HG03196 (cell line): ENCODE measurements around the gene GRAMD2B.
"Not testable (repeated sequence)": the region's sequence is repeated elsewhere in the genome, so short reads cannot be mapped to it uniquely, and the experiment has no call there.

ENCODE experiments used
- ATAC-seq: cut with Tn5 transposase; IDR thresholded peaks from one replicate; pipeline ENCODE4 v1.9.1; 2021; ENCODE audit not compliant: unreplicated experiment

The GRAMD2B gene

DNA sequence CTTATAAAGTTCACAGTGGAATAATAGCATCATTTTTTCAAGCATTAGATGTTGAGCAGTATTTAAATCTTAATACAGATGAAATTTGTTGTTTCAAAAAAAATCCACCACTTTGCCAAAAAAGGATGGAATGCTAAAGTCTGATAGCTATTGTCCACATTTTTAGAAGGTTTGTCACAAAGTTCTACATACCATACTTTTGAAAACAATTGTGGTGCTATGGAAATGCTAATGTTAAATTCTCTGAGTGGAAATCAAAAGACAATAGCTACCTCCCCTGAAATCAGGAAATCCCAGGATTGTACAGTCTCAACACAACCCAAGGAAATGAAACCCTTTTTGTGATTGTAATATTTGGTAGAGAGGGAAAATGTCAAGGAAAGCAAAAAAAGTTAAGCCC, 19.3 kb upstream of the GRAMD2B start:
- ATAC-seq: no peak

DNA sequence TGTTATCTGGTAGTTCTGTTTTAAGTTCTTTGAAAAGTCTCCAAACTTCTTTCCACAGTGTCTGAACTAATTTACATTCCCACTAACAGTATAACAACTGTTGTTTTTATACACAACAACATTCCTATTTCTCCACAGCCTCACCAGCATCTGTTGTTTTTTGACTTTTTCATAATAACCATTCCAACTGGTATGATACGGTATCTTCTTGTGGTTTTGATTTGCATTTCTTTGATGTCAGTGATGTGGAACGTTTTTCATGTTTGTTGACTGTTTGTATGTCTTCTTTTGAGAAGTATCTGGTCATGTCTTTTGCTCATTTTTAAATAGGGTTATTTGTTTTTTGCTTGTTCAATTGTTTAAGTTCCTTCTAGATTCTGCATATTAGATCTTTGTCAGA, 12.6 kb upstream of the GRAMD2B start:
- ATAC-seq: no peak

DNA sequence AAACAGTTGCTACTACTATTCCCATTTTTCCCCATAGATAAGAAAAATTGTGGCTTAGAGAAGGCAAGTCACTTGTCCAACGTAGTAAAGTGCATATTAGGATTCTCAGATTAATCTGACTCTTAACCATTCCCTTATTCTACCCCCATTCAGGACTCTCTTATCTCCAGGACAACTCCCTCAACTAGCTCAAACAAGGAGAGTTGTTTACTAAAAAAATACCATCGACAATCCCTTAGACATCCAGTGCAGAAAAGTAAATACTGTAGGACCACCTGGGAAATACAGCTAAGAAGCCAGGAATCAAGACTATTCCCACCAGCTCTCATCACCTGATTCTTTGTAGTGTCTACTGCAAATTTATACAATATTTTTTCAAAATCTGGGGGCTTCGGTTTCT, 9.4 kb upstream of the GRAMD2B start:
- no peak for ATAC-seq

DNA sequence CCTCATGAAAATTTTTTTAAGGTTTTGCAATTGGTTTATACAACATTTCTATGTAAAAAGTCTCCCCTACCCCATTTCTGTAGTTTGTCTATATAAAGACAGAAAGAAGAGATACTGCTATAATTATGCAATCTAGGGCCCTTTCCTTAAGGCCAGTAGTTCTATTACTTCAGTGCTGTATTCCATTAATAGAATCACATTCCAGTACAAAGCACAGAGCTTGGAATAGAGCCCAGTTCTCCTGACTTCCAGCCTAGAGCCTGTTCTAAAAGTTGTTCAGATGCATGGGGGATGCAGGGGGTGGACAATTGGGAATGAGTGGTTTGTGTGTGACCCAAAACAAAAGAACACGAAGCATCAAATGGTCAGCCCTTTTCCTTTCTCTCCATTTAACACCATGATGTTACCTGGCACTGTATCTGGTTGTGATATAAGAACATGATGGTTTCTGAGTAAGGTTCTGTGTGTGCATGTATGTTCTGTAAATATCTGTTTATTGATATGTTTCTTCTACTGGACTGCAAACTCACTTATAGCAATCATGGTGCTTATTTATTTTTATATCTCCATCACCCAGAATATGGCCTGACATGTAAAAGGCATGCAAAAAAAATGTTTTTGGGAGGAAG, 8.2 kb upstream of the GRAMD2B start:
- no peak for ATAC-seq

DNA sequence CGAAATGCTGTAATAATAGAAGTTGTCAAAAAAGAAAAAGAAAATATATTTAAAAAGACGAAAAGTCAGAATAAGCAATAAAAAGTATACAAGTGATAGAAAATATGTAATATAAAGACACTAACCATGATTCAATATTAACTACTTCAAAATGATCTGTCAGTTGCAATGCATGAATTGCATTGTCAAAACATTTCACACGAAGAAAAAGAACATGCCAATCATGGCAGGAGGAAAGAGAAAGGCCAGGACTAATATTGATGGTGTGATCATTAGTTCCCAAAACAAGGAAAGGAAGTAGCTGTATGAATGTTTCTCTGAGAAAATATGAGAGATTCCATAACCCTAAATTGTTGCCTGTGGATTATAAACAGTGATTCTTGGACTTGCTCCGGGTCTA, 7.4 kb upstream of the GRAMD2B start:
- no peak for ATAC-seq

DNA sequence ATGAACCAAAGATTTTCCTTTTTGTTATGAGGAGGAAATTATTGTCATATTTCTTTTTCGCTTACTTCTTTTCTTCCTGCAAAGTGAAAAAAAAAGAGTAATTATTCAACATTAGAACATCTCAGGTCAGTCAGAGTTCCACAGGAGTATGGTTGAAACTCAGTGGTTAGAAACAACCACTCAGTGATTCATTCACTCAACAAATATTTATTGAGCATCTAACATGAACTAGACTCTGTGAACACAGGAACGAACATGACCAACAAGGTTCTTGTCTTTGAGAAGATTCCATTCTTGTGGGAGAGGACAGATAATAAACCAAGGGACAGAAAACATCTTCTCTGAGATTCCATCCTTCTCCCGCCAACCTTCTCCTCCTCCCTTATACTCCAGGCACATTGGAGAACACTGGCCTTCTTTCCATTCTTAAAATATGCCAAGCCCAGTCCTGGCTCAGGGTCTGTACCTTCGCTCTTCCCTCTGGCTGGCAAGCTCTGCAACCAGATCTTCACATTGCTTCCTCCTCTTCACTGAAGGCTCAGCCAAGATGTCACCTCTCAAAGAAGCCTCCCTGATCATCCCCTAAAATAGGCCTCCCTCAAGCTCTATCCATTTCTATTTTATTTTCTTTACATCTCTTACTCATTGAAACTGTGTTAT, 6.8 kb upstream of the GRAMD2B start:
- ATAC-seq: no peak

DNA sequence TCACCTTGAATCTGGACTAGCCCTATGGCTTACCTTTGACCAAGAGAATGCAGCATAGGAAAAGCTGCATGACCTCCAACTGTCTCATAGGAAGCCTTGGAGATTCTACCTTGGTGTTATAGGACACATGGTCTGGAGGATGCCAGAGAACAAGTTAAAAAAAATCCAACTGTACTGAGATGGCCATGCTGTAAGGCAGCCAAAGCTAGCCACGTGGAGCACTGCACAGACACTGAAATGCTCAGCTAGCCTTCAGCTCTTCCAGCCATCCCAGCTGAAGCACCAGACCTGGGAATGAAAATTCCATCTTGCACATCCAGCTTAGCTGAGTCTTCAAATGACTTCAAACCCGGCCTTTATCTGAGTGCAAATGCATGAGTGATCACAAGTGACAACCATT, 6.0 kb upstream of the GRAMD2B start:
- ATAC-seq: no peak

DNA sequence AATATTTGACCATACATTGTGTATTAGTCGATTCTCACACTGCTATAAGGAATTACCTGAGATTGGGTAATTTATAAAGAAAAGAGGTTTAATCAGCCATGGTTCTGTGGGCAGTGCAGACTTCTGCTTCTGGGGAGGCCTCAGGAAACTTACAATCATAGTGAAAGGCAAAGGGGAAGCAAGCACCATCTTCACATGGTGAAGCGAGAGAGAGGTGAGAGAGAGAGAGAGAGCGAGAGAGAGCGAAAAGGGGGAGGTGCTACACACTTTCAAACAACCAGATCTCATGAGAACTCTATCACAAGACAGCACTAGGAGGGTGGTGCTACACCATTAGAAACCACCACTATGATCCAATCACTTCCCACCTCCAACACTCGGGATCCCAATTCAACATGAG, 4.1 kb upstream of the GRAMD2B start:
- ATAC-seq: no peak

DNA sequence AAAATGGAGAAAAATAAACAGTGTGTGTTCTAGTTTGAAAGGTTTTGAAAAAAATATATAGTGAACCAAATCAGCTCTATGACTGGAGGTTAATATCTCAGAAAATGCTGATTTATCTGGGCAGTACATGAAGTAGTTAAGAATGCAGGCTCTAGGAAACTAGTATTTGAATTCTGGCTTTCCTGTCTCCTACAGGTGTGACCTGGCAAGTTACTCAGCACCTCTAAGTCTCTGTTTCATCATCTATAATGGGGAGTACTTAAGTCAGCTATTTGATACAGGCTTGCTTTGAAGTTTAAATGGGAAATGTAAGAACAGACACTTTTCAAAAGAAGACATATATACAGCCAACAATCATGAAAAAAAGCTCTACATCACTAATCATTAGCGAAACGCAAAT, 5.2 kb downstream of the GRAMD2B start:
- ATAC-seq: no peak

DNA sequence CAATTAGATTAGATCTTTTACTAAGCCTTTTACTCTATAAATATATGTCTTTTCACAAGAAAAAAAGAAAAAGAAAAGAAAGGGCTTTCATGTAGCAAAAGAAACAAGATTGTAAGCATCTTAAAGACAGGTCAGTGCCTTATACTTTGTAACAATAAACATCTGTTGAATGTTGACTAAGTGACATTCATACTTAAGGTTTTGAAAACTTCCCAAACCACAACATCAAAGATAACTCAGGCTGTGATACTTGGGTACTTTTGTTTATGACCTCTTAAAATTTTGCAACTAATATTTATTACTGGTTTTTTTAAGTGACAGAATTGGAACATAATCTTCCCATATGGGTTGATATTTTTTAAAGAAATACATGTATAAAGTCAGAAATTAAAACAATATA, 7.4 kb downstream of the GRAMD2B start:
- ATAC-seq: no peak

DNA sequence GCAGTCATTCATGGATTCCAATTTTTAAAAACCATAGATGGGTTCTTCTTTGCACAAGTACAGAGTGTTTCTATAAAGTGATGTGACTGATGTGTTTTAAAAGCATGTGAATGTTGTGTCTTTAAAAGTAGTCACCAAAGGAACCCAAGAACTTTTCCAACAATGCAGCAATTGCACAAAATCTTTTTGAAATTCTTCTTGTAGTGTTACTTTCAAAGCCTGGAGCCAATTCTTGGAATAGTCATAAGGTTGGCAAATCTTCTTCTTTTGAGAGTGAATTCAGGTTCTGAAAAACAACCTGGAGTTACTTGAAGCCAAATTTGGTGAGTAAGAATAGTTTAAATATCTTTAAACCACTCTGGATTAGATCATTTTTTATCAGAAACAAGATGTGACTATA, 10.5 kb downstream of the GRAMD2B start:
- ATAC-seq: no peak

DNA sequence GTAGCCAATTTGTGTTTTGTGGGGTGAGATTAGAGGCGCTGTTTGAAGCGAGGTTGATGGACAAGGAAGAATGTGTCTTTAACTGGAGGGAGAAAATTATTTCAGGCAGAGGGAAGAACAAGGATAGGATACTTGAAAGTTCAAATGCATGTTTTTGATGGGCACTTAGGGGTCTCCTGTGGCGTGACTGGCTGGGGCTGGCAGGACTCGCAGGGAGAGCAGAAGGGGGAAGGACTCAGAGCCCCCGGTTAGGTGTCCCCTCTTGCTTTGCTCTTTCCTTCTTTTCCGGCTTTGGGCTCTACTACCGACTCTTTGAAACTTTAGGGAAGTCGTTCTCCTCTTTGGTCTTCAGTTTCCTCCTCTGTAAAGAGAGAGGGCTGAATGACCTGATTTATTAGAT, 12.1 kb downstream of the GRAMD2B start:
- ATAC-seq: no peak

DNA sequence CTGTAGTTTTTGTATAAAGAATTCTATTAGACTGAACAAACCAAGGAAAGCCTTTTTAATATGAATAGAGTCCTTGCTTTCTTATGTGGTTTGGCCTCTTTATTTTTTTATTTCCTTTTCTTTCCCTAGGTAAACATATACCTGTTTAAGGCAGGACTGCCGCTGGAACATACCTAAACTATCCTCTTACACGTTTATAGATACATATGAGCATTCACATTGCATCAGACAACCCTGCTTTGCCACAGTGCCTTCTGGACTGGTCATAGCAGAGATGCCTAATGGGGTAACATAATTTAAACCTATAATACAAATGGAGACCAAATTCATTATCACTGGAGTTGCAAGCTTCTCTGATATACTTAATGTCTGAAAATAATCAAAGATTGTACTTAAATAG, 12.5 kb downstream of the GRAMD2B start:
- no peak for ATAC-seq

DNA sequence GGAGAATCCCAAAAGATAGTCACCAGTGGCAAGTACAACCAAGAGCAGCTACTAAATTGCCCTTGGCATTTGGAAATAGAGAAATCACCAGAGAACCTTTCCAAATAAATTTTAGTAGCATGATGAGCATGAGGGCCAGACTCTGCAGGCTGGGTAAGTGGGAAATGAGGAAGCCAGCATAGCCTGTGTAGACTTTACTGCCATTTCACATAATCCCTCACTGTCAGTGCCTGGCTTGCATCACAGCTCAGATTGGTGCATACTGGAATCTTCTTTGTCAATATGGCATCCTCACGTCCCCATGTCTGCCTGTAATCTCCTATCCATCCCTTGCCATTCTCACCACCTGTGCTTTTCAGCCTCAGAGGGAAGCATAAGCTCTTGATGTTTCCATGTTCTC, 14.5 kb downstream of the GRAMD2B start:
- ATAC-seq: no peak

DNA sequence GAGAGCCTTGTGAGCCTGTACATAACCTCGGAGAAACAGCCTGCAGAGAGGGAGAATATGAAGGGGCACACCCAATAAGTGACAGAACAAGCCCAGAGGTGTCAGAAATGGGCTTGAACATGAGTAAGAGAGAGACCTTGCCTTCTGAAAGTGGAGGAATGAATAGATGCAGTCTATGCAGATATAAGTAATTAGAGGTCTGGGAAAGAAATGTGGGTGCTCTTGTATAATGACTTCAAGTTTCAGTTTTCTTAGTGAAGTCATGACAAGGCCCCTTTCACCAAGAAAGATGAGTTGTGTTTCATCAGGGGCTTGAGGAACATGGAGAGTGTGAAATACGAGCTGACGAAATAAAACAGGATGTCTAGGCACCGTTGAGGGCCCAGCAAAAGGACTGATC, 15.1 kb downstream of the GRAMD2B start:
- peak; percentile 71 for ATAC-seq

DNA sequence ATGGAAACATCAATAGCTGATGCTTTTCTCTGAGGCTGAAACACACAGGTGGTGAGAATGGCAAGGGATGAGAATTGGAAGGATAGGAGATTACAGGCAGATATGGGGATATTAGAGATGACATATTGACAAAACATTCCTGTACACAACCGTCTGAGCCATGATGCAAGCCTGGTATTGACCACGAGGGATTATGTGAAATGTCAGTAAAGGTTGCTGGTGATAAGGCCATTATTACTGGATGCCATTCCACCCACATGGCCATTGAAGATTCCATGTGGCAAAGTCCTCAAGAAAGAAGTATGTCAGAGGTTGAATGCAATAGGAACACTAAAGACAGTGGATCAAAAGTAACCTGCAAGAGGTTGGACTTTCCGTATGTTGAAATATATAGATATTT, 15.7 kb downstream of the GRAMD2B start:
- ATAC-seq: no peak

DNA sequence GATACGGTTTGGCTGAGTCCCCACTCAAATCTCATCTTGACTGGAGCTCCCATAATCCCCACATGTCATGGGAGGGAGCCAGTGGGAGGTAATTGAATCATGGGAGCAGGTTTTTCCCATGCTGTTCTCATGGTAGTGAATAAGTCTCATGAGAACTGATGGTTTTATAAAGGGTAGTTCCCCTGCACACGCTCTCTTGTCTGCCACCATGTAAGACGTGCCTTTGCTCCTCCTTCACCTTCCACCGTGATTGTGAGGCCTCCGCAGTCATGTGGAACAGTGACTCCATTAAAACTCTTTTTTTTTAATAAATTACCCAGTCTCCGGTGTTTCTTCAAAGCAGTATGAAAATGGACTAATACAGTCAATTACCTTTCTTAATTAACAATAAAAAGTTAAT, 16.5 kb downstream of the GRAMD2B start:
- ATAC-seq: not testable (repeated sequence)

DNA sequence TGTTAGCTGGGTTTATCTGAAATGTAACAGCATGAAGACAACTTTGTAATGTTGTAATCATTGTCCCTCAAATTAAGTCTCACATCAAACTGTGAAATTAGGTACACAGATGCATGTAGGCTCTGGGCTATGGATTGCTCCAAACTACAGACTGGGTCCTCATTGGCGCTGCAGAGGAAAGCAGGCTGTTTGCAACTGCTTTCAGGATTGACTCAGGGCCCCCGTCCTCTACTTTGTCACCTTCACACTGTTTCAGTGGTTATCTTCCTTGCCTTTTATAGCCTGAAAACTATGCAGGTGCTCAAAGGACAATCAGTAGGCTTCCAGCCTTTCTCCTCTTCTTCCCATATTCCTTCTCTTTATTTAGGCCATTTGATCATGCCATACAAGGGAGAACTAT, 18.0 kb downstream of the GRAMD2B start:
- ATAC-seq: no peak

DNA sequence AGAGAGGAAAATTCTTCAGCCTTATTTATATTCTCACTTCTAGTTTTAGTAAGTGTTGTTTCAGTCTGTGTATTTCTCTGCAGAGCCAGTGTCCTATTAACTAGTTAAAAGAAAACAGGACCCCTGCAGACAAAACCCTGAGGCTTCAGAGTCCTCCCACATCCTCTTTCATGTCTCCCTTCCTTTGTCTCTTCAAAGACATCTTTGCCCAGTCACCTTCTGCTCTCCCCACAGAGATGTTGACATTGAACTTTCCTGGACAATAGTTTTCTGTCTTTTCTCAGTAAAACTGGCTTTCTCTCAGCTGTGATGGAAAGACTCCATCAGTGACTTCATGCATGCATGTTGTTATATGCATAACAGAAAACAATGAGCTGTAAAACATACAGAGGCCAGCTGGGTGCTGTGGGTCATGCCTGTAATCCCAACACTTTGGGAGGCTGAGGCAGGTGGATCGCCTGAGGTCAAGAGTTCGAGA, 20.2 kb downstream of the GRAMD2B start:
- peak; percentile 87 for ATAC-seq

DNA sequence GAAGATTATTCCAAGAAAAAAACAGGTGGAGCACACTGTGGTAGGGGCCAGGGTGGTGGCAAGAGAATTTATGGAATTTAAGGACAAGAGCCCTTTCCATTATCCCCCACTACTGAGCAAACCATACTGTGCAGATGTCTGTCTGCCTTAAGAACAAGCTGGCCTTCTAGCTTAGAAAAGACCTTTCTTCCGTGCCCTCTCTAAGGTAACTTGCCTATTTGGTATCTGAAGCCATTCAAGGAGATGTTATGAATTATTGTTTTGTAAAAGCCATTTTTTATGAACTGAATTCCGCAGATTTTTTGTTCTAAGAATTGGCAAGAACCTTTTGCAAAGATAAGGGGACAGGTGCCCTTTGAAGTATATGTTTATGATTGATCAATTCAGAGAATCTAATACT, 20.9 kb downstream of the GRAMD2B start:
- ATAC-seq: no peak

DNA sequence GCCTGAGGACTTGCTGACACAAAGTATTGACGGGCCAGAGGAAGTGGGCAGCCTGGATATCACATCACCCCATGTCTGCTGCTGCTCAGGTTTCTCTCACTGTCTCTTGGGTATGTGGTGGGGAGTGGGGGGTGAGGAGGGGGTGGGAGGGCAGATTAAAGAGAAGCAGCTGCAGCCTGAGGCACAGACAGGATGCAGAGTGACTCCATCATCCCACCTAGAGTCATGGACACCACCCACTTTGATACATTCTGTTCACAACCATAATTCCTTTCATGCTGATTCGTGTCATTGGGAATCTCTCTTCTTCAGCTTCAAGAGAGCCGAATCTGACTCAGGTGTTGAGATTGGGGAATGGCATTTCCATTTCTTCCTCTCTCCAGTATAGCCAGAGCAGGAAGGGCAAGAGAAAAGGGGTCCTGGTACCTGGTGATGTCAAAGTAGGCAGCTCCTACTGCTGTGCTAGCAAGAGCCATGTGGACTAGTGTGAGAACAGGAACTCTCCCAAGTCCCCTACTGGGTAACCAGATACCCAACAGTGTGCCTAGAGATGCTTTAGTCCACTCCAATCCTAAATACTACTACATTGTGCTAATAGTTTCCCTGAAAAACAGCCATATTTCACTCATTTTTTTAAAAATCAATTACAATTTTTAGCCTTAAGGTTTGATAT, 22.4 kb downstream of the GRAMD2B start:
- ATAC-seq: no peak

DNA sequence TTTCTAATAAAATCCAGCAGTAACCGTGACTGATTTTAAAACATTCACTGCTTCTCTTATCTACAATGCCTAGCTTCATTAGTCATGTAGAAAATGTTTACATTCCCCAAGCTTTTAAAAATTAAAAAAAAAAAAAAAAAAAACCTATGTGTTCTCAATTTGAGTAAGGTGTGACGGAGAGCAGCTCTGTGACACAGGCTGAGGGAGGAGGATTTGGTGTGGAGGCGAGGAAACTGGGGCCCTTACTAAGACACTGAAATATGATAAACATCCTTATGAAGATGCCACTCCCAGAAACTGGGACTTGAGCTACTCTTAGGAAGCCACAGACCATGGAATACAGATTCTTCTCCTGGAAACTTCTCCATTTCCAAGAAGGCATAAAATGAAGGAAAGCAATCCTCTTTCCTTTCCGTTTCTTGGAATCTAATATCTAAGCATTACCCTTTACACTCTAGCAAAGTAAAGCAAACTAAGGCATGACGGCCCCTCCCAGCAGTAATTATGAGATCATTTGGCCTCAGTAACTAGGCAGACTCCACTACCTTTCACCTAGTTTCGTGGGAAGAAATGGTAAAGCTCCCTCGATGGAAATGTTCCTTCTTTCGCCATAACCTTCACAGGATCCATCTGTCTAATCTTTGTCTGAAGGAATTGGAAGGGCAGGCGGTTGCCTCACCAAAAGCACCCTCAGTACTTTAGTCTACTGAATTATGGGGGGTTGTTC, 23.5 kb downstream of the GRAMD2B start:
- ATAC-seq: peak; percentile 27
